Colonic mucosa (tissue), 4 donors: Measurements from ENCODE around the gene HSD17B10. TPM values are rescaled to one million over a fixed set of nuclear protein-coding genes. Genes with fewer than 3 reads are reported as not detected.
A peak's percentile ranks its signal among the peaks of the same experiment; 100 is the strongest.

Experiments
- DNase-seq: peaks from one replicate; pipeline ENCODE4 v3.0.0-alpha.2; 2020
- H3K27ac ChIP-seq: fragments of 200-600 bp; one replicate; pipeline ENCODE4 v1.8.0; 2021
- H3K27me3 ChIP-seq: fragments of 200-600 bp; one replicate; pipeline ENCODE4 v1.8.0; 2021
- H3K36me3 ChIP-seq: fragments of 200-600 bp; one replicate; pipeline ENCODE4 v1.8.0; 2021
- H3K4me1 ChIP-seq: fragments of 200-600 bp; one replicate; pipeline ENCODE4 v1.8.0; 2021; ENCODE audit warnings: mild to moderate bottlenecking
- H3K4me3 ChIP-seq: fragments of 200-600 bp; one replicate; pipeline ENCODE4 v1.8.0; 2021
- H3K9ac ChIP-seq, 2 donors: one replicate each; pipeline ENCODE4 v1.7.0; 2013; ENCODE audit warnings: control low read depth in 2 of 2, low read depth in 2 of 2, low read length in 2 of 2
- H3K9me3 ChIP-seq: fragments of 200-600 bp; one replicate; pipeline ENCODE4 v1.8.0; 2021
- intact Hi-C: fragments of 100-400 bp; cut with DNase I; formaldehyde crosslinking; loops from one replicate; pipeline ENCODE4 v1.14.1; 2022
- total RNA-seq, 2 donors: library from RNA; stranded (reverse); fragmentation: NEBNext Ultra II Directional in 1 of 2; extraction: Animal tissue kit (Norgen Biotek cat#: 25700) in 1 of 2; gene quantifications; one replicate each; pipeline ENCODE4 v1.2.1, GENCODE V29; 2021
- TF ChIP-seq, protein P1 (sequence below): fragments of 200-600 bp; IDR thresholded peaks from one replicate; pipeline ENCODE4 v1.8.0; 2022; ENCODE audit warnings: antibody characterized with exemption, mild to moderate bottlenecking
- donor health status: healthy.
- donor health status: DM: no; HTN: no; CAD: no.
- donor health status: DM: no; HTN: no; CAD: no.

Gene HSD17B10
- total RNA-seq, 2 donors from 2014 or later = 78.7 to 172 TPM

DNA sequence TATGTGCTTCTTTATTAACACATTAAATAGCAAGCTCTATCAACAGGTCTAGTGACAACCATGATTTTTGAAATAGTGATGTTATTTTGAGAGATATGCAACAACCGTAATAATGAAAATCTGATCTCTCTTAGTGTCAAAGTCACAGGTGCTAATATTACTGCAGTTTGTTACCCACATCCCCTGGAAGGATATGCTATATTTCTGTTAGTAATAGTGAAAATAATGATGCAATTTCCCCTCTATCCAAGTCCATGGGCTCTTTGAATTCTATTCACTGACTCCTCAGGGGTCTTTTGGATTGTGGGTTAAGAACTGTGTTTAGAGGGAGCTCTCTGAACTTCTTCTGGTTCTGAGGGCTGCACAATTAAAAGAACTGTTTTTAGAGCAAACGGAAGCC lies 3.0 kb upstream of the HSD17B10 start:
- Histone ChIP-seq H3K9me3 (no peaks in the 10 kb centered on the region), H3K4me3 (no peak overlapping the region), H3K4me1 (no peaks in the 10 kb centered on the region), H3K27me3 (no peaks in the 10 kb centered on the region), H3K9ac (no peak overlapping the region), H3K36me3 (no peaks in the 10 kb centered on the region), H3K27ac (no peak overlapping the region)
- DNase-seq = no peak
- TF ChIP-seq, protein P1, sequence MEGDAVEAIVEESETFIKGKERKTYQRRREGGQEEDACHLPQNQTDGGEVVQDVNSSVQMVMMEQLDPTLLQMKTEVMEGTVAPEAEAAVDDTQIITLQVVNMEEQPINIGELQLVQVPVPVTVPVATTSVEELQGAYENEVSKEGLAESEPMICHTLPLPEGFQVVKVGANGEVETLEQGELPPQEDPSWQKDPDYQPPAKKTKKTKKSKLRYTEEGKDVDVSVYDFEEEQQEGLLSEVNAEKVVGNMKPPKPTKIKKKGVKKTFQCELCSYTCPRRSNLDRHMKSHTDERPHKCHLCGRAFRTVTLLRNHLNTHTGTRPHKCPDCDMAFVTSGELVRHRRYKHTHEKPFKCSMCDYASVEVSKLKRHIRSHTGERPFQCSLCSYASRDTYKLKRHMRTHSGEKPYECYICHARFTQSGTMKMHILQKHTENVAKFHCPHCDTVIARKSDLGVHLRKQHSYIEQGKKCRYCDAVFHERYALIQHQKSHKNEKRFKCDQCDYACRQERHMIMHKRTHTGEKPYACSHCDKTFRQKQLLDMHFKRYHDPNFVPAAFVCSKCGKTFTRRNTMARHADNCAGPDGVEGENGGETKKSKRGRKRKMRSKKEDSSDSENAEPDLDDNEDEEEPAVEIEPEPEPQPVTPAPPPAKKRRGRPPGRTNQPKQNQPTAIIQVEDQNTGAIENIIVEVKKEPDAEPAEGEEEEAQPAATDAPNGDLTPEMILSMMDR = no peak
- intact Hi-C loops = loop anchor here (5.0 kb wide), 1 partner anchor 120 kb away; no protein-coding TSS in a partner anchor

DNA sequence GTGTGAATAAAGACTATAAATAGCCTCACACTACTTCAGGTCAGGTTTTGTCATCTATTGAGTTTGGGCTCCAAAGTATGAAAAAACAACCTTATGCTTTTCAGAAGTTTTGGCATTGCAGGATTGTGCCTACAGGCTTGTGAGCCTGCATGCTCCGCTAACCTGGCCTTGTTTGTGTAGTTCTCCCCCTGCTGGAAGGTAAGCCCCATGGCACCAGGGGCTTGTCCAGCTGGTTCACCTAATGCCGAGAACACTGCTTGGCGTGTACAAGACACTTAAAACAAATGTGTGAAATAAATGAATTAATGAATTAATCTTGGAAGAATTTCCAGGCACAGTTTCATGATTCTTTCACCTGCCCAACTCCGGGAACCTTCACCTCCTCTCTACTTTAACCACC lies 1.8 kb upstream of the HSD17B10 start:
- H3K9me3 ChIP-seq = no peaks in the 10 kb centered on the region
- H3K4me3 ChIP-seq = no peak overlapping the region
- H3K36me3 ChIP-seq = no peaks in the 10 kb centered on the region
- H3K9ac ChIP-seq = no peak overlapping the region
- H3K27ac ChIP-seq = no peak overlapping the region
- DNase-seq = peak; percentile 72
- H3K4me1 ChIP-seq = no peaks in the 10 kb centered on the region
- TF ChIP-seq, protein P1 = peak; percentile 93
- no peaks in the 10 kb centered on the region for H3K27me3 ChIP-seq
- intact Hi-C loops = loop anchor here (5.0 kb wide), 1 partner anchor 119 kb away; no protein-coding TSS in a partner anchor

DNA sequence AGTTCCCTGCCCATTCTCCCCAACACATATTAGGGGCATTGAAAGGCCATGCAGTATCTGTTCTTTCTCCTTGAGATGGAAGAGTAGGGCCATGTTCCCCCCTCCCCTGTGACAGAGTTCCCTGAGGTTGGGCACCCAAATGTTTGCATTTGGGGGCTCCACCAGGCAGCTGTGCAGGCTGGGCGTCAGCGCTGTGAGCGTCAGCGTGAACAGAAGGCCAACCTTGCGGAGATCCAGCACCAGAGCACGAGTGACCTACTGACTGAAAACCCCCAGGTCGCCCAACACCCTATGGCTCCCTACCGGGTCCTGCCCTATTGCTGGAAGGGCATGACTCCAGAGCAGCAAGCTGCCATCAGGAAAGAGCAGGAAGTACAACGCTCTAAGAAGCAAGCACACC lies 3.9 kb downstream of the HSD17B10 start:
- TF ChIP-seq, protein P1 = no peak
- DNase-seq = no peak
- H3K27ac ChIP-seq = no peak overlapping the region
- H3K9me3 ChIP-seq = no peaks in the 10 kb centered on the region
- no peak overlapping the region for H3K4me3 ChIP-seq
- H3K9ac ChIP-seq = no peak overlapping the region
- H3K36me3 ChIP-seq = no peaks in the 10 kb centered on the region
- no peaks in the 10 kb centered on the region for H3K4me1 ChIP-seq
- intact Hi-C loops = no loop called here
- H3K27me3 ChIP-seq = no peaks in the 10 kb centered on the region

DNA sequence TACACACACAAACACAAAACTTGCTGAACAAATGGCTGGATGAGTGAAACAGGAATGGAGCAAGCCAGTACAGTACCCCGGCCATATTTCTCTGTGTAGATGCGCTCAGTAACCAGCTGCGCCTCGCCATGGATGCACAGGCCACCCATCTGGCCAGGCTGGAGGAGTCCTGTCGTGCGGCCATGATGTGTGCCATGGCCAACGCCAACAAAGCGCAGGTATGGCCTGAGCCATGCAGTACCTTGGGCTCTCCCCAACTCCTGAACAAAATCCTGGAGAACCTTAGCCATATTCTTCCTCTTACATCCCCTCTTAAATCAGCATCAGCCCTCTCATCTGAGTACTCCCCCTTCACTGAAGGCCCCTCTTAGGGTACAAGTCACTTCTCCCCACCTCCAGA lies 4.4 kb downstream of the HSD17B10 start:
- H3K36me3 ChIP-seq = no peaks in the 10 kb centered on the region
- DNase-seq = no peak
- no peak overlapping the region for H3K4me3 ChIP-seq
- TF ChIP-seq, protein P1 = no peak
- H3K9me3 ChIP-seq = no peaks in the 10 kb centered on the region
- intact Hi-C loops = no loop called here
- H3K27me3 ChIP-seq = no peaks in the 10 kb centered on the region
- no peaks in the 10 kb centered on the region for H3K4me1 ChIP-seq
- H3K9ac ChIP-seq = no peak overlapping the region
- no peak overlapping the region for H3K27ac ChIP-seq

DNA sequence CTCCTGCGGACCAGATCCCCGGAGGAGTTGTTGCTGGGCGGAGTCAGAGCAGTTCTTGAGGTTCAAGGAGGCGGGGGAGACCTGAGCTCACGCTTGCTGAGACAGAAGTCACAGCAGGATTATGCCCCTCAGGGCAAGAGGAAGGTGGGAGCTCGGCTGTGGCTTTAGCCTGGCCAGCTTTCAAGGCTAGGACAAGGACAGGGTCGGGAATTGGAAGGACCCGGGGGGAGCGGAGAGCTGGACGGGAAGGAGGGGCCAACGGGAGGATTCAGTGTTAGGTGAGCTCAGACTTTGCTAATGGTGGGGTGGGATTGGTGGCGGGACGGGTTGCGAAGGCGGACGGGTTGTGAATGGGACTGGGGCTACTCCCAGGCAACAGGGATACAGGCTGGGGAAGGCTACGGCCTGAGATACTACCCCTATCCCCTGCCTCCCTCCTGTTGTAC lies 11.3 kb downstream of the HSD17B10 start, which contains the start of gene RIBC1:
TSS of gene RIBC1 (plus strand) at position 13 of the 446 bp plus-strand sequence. CDS start 3,404 bp downstream, outside the sequence.
- intact Hi-C loops = no loop called here
- Histone ChIP-seq H3K36me3 (no peaks in the 10 kb centered on the region), H3K9ac (peak within 1 kb of the TSS; percentile 75 to 84), H3K4me1 (peaks cover 11% of the 10 kb centered on the region), H3K27ac (peak within 1 kb of the TSS; percentile 92), H3K4me3 (peak within 1 kb of the TSS; percentile 89), H3K27me3 (no peaks in the 10 kb centered on the region), H3K9me3 (no peaks in the 10 kb centered on the region)
- DNase-seq = no peak
- TF ChIP-seq, protein P1 = no peak
